ENCODE data around the gene RYR3.
"Not testable (repeated sequence)": the region's sequence is repeated elsewhere in the genome, so short reads cannot be mapped to it uniquely, and the experiment has no call there.

RYR3 gene

DNA sequence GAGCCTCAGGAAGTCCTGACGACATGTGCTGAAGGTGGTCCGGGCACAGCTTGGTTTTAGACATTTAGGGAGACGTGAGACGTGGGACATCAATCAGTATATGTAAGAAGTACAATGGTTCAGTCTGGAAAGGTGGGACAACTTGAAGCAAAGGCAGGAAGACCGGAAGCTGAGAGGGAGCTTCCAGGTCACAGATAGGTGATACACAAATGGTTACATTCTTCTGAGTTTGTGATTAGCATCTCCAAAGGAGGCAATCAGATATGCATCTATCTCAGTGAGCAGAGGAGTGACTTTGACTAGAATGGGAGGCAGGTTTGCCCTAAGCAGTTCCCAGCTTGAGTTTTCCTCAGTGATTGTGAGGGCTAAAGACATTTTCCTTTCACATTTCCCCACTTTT is 282.1 kb downstream of the RYR3 start:
- DNase-seq: no peak
- no peak for TF ChIP-seq GATA1 (IDR thresholded peaks at IDR 0.05; ENCODE audit: low read depth, low read length)
- no peak for TF ChIP-seq POLR2A (IDR thresholded peaks at IDR 0.05; ENCODE audit: low read length)

DNA sequence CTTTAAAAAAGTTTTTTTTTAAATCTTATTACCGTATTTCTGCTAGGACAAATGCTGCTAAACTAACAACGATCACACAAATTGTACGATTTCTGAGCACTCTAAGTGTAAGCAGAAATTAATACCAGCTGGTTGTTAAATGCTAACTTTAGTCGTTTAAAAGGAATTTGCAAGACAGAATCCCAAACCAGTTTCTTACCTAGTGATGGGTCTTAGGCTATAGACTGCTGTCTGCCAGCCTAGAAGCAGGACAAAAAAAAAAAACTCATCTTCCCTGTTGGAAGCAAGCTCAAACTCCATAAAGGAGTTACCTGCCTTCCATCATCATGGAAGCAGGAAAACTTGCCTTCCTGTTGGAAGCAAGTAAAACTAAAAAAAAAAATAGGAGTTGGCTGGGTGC is 287.6 kb downstream of the RYR3 start:
- DNase-seq: not testable (repeated sequence)

DNA sequence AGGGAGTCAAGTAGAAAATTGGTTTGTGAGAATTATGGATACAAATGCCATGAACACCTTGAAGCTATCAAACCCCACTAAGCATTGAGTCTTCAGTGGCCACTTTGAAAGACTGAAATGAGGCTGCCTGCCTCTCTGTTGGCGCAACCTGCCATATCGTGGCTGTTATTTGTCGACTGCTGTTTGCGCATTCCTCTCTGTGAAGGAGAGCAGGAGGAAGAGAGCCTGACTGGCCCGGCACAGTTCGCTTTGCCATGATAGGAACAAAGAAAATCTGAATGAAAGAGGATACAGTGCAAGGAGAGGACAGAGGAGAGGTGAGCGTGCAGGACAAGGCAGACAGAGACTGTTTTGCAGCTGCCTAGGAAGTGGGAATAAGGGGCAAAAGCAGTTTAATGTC is 289.4 kb downstream of the RYR3 start:
- TF ChIP-seq GATA1 (IDR thresholded peaks at IDR 0.05; ENCODE audit: low read depth, low read length) (no peak), POLR2A (IDR thresholded peaks at IDR 0.05; ENCODE audit: low read length) (no peak)
- DNase-seq: no peak

DNA sequence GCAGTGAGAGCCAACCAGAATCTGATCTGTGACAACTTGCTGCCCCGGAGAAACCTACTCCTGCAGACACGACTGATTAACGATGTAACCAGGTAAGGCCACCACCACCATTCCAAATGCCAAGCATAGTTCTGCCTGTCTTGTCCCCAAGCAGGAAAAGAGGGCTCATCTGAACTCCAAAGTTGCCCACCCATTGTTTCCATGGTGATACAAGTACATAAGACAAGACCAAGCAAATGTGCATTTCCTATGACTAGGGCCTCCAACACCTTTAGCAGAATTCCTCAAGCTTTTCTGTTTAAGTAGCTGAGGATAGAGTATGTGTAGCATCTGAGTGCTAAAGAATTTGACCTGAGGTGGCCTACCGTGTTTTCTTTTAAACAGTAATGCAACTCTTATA is 290.7 kb downstream of the RYR3 start:
- no peak for DNase-seq
- TF ChIP-seq GATA1 (IDR thresholded peaks at IDR 0.05; ENCODE audit: low read depth, low read length): no peak
- TF ChIP-seq POLR2A (IDR thresholded peaks at IDR 0.05; ENCODE audit: low read length): no peak

DNA sequence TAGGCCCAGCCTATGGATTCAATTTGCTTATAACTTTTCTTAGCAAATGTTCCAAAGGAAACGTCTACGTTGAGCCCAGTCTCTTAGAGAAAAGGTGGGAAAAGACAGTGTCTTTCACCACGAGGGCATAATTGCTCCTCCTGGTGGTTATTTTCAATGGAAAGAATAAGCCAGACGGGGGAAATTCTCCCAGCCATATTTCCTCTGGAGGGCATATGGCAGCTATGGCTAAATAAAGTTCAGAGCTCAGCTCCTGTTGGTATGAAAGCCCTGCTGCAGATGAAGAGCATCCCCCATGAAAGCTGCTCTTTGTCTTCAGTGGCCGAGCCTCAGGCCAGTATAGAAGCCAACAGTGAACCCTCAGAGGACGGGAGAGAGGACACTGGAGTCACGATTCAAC is 297.9 kb downstream of the RYR3 start:
- TF ChIP-seq GATA1 (IDR thresholded peaks at IDR 0.05; ENCODE audit: low read depth, low read length): no peak
- no peak for TF ChIP-seq POLR2A (IDR thresholded peaks at IDR 0.05; ENCODE audit: low read length)
- DNase-seq: peak; percentile 6 to 15

DNA sequence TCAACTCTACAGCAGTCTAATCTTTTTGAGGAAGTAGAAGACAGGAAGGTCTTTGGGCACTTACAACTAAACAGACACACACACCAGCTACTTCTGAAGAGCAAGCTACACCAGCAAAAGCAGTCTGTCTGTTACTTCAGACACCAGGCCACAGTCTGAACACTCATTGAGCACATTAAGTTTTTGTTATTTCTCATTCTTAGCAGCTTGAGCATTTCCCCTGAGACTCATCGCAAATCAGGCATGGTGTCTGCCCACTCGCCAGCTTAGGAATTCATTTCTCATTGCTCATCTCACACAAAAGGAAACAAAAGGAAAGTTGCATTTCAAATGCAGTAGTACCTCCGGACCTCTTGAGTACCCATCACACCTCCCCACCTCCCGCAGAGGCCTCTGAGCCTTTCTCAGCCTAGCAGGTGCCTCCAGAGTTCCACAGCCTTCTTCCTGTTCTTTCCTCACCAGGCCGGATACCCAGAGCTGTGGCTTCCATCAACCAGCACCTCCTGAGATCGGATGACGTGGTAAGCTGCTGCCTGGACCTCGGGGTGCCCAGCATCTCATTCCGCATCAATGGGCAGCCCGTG is 302.0 kb downstream of the RYR3 start:
- TF ChIP-seq POLR2A (IDR thresholded peaks at IDR 0.05; ENCODE audit: low read length) (no peak), GATA1 (IDR thresholded peaks at IDR 0.05; ENCODE audit: low read depth, low read length) (no peak)
- DNase-seq: no peak

DNA sequence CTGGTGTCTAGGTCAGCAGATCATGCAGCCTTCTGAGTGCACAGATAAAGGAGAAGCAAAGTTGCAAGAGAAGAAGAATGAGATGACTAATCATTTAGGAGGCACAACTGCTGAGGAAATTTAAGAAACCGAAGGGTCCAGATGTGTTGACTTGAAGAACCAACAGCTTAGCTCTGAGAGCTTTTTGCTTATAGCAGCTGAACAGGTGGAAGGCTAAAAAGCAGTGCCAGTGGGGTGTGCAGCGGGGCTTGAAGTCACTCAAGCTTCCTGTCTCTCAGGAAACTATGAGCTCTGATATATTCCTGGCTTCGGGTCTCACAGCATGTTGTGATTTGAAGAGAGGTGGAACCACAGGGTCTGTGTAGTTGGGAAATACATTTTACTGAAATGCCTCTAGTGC is 305.7 kb downstream of the RYR3 start:
- DNase-seq: no peak
- TF ChIP-seq POLR2A (IDR thresholded peaks at IDR 0.05; ENCODE audit: low read length) (no peak), GATA1 (IDR thresholded peaks at IDR 0.05; ENCODE audit: low read depth, low read length) (no peak)

DNA sequence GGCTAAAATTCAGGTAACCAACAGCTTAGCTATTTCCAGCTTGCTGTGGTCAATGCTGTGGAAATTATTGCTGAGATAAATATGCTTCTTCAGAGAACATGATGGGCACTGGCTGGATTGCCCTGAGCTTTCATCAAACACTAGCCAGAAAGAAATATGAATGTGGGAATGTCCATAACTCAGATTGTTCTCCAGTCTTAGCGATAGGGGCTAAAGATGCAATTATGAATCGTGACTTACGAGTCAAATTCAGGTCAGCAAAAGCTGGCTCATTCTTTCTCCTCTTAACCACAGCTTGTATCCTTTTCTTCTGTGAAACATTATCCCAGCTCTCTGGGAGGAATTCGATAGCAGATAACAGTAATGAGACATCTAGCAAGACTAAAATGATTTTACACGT is 307.6 kb downstream of the RYR3 start:
- TF ChIP-seq GATA1 (IDR thresholded peaks at IDR 0.05; ENCODE audit: low read depth, low read length): no peak
- TF ChIP-seq POLR2A (IDR thresholded peaks at IDR 0.05; ENCODE audit: low read length): no peak
- DNase-seq: no peak

DNA sequence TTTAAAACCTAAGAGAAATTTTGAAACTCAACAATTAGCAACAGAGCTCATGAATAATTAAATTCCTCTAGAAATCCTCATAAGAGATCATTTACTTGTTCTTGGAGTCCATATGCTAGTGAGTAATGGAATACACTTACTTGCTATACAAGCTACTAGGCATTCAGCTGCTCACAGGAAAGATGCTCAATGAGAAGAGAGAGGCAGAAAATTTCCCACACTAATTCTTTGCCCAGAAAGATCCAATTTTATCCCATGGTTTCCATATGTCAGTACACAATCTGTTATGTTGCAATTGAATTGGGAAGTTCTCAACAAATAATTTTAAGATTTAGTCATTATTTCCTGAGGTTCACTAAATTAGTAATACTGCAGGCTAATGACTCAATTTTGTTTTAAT is 310.4 kb downstream of the RYR3 start:
- no peak for TF ChIP-seq GATA1 (IDR thresholded peaks at IDR 0.05; ENCODE audit: low read depth, low read length)
- no peak for TF ChIP-seq POLR2A (IDR thresholded peaks at IDR 0.05; ENCODE audit: low read length)
- no peak for DNase-seq

DNA sequence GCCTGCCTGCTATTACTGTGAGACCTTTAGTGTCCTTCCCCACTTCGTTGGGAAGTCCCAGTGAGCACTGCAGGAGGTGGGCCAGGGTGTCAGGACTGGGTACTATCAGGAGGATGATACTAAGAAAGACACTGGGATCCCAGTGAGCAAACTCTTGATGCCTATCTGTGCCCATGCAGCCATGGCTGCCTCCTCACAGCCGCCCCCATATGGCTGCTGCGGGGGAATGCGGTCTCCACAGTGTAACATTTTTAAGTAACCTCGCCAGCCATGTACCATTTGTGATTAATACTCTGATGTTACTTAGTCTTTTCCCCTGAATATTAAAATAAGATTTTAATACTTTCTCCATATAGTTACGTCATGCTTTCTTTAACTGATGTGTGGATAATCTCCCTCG is 312.2 kb downstream of the RYR3 start:
- peak; percentile 45 to 49 for DNase-seq
- TF ChIP-seq GATA1 (IDR thresholded peaks at IDR 0.05; ENCODE audit: low read depth, low read length): no peak
- no peak for TF ChIP-seq POLR2A (IDR thresholded peaks at IDR 0.05; ENCODE audit: low read length)

DNA sequence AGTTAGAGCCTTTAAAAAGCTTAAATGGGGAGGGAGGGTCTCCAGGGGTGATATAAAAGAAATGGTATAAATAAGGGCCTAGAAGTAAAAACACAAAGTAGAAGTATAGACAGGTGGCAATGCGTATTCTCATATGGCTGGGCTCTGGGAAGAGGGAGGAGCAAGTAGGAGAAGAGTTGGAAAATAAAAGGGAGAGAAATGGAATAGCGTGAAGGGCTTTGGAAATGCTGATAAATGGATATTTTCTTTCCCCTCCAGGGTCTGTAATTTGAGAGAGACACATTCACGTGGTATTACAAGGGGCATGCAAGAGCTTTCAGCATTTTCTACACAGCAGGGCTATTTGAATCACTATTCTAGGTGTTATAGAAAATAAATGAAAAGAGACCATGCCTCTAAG is 313.7 kb downstream of the RYR3 start:
- TF ChIP-seq GATA1 (IDR thresholded peaks at IDR 0.05; ENCODE audit: low read depth, low read length): no peak
- no peak for TF ChIP-seq POLR2A (IDR thresholded peaks at IDR 0.05; ENCODE audit: low read length)
- no peak for DNase-seq

DNA sequence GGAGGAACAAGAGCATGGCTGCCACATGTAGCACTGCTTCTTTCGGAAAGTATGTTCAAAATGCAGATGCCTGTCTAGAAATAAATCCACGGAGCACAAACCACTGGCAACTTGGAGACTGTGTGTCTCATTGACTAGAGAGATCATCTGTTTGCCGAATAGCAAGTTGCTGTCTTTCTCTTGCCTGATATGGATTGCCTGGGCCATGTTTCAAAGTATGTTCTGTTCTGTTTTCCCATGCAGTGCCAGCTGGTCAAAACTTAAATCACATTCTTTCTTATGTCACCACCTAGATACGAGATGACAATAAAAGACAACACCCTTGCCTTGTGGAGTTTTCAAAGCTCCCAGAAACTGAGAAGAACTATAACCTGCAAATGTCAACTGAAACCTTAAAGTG is 318.9 kb downstream of the RYR3 start:
- DNase-seq: no peak
- no peak for TF ChIP-seq GATA1 (IDR thresholded peaks at IDR 0.05; ENCODE audit: low read depth, low read length)
- TF ChIP-seq POLR2A (IDR thresholded peaks at IDR 0.05; ENCODE audit: low read length): no peak

DNA sequence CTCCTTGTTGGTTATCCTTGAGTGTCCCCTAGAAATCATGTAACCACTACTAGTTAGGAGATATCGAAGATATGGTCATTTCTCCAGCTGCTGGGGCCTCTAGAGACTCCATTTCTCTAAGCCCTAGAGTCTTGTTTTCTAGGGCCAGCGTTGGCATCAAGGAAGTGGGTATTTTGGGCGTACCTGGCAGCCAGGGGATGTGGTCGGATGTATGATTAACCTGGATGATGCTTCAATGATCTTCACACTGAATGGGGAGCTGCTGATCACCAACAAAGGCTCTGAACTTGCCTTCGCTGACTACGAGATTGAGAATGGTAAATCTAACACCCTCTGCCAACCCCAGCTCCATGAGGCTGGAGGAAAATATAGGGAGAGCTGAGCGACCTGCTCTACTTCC is 325.5 kb downstream of the RYR3 start:
- DNase-seq: no peak
- TF ChIP-seq POLR2A (IDR thresholded peaks at IDR 0.05; ENCODE audit: low read length) (no peak), GATA1 (IDR thresholded peaks at IDR 0.05; ENCODE audit: low read depth, low read length) (no peak)

DNA sequence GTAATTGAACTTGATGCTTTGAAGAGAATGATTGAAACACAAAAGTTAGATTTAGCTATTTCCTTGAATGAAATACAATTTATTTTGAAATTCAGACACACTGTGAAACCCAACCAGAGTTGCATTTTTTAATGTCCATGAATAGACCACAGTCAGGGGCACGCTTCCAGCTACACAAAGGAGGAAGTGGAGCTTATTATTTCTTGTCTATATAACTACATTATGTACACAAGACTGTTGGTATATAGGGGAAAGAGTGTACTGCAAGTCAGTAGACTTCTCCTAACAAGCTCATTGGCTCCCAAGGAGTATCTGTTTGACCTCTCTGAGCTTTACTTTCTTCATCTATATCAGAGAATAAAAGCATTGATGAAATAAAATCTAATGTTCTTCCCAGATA is 326.2 kb downstream of the RYR3 start:
- no peak for TF ChIP-seq GATA1 (IDR thresholded peaks at IDR 0.05; ENCODE audit: low read depth, low read length)
- no peak for TF ChIP-seq POLR2A (IDR thresholded peaks at IDR 0.05; ENCODE audit: low read length)

DNA sequence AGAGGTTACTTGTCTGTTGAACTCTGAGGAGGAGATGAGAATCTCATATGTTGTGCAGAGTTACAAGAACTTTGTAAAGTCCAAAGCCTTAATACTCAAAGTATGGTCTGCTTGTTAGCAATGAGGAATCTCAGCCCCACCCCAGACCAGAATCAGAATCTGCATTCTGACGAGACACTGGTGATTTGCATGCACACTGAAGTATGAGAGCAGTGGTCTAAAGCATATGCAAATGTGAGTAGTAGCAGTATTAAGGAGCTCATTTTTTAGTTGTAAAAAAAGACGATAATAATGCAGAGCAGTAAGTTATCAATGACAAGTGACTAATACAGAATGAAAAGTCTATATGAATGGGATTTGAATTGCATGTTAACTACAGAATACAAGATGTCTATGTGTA is 327.7 kb downstream of the RYR3 start:
- TF ChIP-seq POLR2A (IDR thresholded peaks at IDR 0.05; ENCODE audit: low read length) (no peak), GATA1 (IDR thresholded peaks at IDR 0.05; ENCODE audit: low read depth, low read length) (no peak)
- DNase-seq: no peak

More for the DNA sequence above, 326.2 kb downstream of the RYR3 start:
- no peak for DNase-seq

DNA sequence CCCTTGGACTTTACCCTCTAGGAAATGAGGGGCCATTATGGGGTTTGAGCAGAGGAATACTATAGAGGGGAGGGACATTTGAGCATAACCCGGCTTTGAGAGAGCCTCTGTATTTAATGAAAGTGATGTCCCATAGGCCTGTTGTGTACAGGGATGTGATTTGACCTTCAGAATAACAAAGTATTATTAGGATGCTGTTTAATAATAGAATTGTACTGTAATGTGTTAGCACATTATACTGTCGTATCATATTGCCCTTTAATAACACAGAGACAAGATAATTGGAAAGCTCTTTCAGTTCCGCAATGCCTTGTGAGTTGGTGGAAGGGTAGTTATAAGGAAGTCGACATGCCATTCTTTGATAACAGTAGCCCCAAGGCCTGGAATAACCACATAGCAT is 328.3 kb downstream of the RYR3 start:
- TF ChIP-seq POLR2A (IDR thresholded peaks at IDR 0.05; ENCODE audit: low read length) (no peak), GATA1 (IDR thresholded peaks at IDR 0.05; ENCODE audit: low read depth, low read length) (no peak)
- no peak for DNase-seq
